Measurements from ENCODE around the gene ATG9B. TPM values are rescaled to one million over a fixed set of nuclear protein-coding genes. Genes with fewer than 3 reads are reported as not detected.
A peak's percentile ranks its signal among the peaks of the same experiment; 100 is the strongest.

The ATG9B gene
- total and polyA plus RNA-seq, 9 of the 15 experiments (the other 6 are each of a cell fraction or from before 2014, with no cell fraction given): 0.29 to 8.0 (median 2.1) TPM

GRCh38 chr7:151017953-151018420 lies 6.3 kb downstream of the ATG9B start (continued):
- TF ChIP-seq U2AF1 (optimal IDR thresholded peaks at IDR 0.05; ENCODE audit: low read depth, low read length) (peak; percentile 84), ELF1 (tag; IDR thresholded peaks at IDR 0.05) (peak; percentile 64), TFE3 (CRISPR knock-in tag; IDR thresholded peaks at IDR 0.05) (0 out of 2 replicates have a peak, but pooled peaks have one; percentile 2), SRSF9 (IDR thresholded peaks at IDR 0.05; ENCODE audit: borderline replicate concordance, low read depth, low read length) (no peak), CTBP1 (IDR thresholded peaks at IDR 0.05; ENCODE audit: borderline replicate concordance) (peak; percentile 90; the same call in 1 of the 2 replicates), TAF7 (tag; IDR thresholded peaks at IDR 0.05) (peak; percentile 44), ZNF589 (CRISPR knock-in tag; IDR thresholded peaks at IDR 0.05; ENCODE audit: low read depth) (peak; percentile 69; the same call in 1 of the 2 replicates), NCOR1 (IDR thresholded peaks at IDR 0.05) (peak; percentile 12; the same call in 1 of the 2 replicates), SMARCC2 (IDR thresholded peaks at IDR 0.05; ENCODE audit: low read depth) (peak; percentile 72; the same call in 1 of the 2 replicates), NR4A1 (CRISPR knock-in tag; IDR thresholded peaks at IDR 0.05) (peak; percentile 76; the same call in 1 of the 2 replicates), NR4A1 (tag; IDR thresholded peaks at IDR 0.05) (no peak), RBM14 (IDR thresholded peaks at IDR 0.05; ENCODE audit: borderline replicate concordance, insufficient read depth, low read depth, low read length) (no peak), MXI1 (IDR thresholded peaks at IDR 0.05; ENCODE audit: low read depth, low read length) (no peak), MGA (IDR thresholded peaks at IDR 0.05) (peak; percentile 72)
